HG03521 (cell line): ENCODE measurements around the gene C19orf73.
A peak's percentile ranks its signal among the peaks of the same experiment; 100 is the strongest.
"Not testable (repeated sequence)": the region's sequence is repeated elsewhere in the genome, so short reads cannot be mapped to it uniquely, and the experiment has no call there.

ENCODE experiments used
- ATAC-seq: cut with Tn5 transposase; IDR thresholded peaks from one replicate; pipeline ENCODE4 v1.9.1; 2021; ENCODE audit warnings: mild to moderate bottlenecking, moderate library complexity; ENCODE audit not compliant: unreplicated experiment

Gene C19orf73

DNA sequence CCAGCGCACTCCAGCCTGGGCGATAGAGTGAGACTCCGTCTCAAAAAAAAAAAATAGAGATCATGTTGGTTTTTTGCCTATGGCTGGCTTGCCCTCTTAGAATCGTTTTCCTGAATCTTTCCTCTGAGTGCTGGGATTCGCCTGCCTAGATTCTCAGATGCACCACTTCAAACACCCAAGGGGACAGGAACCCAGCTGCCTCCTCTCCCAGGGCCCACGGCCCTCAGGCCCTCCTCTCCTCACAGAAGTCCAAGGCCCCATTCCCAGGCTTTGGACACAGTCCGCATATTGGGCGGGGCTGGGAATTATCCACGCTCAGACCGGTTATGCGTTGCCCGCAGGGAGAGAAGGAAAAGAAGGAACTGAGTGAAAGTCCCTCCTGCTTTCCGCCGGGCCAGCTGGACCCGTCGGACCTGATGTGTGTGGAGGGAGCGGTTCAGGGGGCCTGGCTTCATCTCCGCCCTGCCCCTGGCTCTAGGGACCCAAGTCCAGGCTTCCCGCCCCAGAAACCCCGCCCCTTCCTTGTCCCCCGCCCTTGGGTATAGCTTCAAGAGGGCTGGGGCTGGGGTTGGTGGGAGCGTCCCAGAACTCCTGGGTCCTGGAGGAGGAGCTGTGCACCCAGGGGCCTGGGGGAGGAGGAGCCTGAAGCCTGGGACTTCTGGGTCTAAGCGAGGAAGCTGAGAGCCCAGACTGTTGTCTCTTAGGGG is 6.2 kb upstream of the C19orf73 start:
- no peak for ATAC-seq

DNA sequence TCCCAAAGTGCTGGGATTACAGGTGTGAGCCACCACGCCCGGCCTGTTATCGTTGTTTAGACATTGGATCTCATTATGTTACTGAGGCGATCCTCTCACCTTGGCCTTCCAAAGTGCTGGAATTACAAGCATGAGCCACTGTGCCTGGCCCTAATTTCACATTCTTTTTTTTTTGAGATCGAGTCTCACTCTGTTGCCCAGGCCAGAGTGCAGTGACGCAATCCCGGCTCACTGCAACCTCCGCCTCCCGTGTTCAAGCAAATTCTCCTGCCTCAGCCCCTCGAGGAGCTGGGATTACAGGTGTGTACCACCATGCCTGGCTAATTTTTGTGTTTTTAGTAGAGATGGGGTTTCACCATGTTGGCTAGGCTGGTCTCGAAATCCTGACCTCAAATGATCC is 4.3 kb upstream of the C19orf73 start:
- not testable (repeated sequence) for ATAC-seq

DNA sequence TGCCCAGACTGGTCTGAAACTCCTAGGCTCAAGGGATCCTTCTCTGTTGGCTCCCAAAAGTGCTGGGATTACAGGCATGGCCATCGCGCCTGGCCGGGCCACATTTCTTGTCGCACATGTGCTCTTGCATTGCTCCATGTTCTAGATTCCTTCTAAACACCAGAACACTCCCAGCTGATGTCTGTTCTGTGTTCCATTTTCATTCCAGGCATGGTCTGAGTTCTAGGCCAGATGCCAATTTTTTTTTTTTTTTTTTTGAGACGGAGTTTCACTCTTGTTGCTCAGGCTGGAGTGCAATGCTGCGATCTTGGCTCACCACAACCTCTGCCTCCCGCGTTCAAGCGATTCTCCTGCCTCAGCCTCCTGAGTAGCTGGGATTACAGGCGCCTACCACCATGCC is 2.9 kb upstream of the C19orf73 start:
- not testable (repeated sequence) for ATAC-seq

DNA sequence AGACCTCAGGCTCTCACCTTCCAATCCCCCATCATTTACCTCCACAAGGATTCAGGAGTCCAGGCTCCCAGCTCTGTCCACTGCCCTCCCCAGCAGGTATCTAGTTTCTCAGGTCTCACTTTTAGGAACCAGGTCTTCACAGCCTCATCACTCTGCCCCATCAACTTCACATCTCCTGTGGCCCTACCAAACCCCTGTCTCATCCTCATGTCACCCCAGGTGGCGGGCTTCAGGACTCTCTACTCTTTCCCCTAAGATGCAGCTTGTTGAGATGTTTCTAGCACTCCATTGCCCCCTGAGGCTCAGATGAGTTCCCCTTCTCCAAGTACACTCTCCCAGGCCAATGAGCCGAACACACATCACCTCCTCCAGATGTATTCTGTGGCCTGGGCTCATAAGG is 1.9 kb upstream of the C19orf73 start:
- ATAC-seq, result no peak

DNA sequence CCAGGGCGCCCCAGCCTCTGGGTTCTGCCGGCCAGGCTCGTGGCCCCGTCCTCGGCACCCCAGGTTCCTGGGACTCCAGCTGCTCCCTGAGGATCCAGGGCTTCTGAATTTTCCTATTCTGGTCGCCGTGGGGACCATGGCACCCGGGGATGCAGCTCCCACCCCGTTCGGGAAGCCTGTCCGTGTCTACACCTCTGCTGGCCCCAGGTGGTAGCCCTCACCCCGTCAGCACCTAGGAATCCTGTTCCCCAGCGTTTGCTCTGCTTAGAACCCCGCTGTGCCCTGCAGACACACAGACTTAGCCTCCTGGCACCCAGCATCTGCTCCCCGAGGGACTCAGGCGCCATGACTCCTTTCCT is 1.4 kb upstream of the C19orf73 start:
- no peak for ATAC-seq

DNA sequence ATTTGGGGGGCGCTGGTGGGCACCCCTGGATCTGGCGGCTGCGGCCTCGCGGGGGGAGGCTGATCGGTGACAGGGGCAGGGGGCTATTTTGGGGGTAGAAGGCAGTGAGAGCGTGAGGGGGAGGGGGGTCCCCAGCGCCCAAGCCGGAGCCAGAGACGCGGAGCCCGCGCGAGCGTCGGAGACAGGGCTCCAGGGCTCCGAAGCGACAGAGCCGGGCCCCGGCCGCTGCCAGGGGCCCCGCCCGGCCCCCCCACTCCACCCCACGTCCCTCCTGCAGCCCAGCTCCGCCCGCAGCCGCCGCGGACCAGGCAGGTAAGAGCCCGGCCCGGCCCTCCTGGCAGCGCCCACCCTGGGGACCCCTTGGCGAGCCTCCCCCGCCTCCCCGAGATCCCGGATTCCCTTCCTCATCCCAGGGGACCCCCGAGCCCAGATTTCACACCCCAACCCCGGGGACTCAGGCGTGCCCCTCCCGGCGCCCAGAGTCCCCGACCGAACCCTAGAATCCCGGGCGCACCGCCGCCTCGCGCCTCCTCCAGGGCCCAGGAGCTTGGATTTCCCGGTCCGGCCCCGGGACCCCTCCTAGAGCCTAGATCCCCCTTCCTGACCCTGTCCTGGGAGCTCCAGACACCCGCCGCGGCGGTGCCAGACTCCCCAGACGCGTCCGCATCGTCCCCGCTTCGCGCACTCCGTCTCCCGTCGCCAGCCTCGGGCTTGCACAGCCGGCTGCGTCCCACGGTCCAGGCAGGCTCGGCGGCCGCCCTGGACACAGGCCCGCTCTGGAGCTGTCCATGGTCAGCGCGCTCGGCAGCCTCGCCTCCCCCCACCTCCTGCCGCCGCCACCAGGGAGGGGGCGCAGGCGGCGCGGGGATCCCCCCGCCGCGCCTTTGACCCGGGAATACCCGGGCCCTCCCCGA is 725 bp upstream of the C19orf73 start, which contains the start of gene PPFIA3:
Gene PPFIA3, plus strand, starts transcription at position 134 of the 914 bp plus-strand sequence. CDS start 8,330 bp downstream, outside the sequence.
- no peak for ATAC-seq

DNA sequence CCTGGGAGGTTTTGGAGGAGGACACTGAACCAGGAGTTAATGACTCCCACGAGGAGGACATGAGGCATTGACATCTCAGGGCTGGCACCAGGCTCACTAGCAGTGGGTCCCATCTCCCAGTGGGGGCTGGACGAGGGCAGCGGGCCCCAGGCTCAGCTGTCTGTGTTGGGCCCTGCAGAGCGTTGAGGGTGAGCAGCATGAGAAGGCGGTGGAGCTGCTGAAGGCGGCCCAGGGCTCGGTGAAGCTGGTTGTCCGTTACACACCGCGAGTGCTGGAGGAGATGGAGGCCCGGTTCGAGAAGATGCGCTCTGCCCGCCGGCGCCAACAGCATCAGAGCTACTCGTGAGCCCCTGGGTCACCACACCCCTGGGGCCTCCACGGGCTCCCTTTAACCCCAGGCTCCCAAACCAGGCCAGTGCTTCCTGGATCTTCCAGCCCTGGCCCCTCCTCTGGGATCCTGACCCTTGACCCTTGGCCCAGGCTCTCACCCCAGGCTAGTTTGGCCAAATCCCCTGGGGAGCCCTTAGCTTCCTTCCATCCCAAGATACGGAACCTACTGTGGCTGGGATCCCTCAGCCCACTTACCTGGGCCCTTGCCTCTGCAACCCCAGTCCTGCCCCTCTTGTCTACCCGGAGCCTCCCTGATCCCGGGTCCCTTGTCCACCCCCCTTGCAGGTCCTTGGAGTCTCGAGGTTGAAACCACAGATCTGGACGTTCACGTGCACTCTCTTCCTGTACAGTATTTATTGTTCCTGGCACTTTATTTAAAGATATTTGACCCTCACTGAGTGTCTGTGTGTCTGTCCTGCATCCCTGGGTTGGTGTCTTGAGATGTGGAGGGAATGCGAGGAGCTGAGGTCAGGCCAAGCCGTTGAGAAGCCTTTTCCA is 1.0 kb downstream of the C19orf73 start:
- no peak for ATAC-seq

DNA sequence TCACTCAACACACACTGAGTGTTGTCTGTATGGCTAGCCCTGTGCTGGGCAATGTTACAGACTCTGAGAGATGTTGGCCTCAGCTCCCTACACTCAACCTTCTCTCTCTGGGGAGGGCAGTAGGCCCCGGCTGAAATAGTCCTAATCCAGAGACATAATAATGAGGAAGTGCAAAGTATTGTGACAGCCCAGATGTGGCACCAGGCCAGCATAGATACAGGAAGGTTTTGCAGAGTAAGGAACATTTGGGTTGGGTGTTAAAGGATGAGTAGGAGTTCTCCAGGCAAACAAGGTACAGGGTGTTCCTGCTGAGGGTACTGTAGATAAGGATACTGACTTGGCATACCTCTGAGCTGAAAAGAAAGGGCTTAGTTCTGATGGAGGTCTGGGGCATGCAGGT is 2.4 kb downstream of the C19orf73 start:
- ATAC-seq, result no peak

DNA sequence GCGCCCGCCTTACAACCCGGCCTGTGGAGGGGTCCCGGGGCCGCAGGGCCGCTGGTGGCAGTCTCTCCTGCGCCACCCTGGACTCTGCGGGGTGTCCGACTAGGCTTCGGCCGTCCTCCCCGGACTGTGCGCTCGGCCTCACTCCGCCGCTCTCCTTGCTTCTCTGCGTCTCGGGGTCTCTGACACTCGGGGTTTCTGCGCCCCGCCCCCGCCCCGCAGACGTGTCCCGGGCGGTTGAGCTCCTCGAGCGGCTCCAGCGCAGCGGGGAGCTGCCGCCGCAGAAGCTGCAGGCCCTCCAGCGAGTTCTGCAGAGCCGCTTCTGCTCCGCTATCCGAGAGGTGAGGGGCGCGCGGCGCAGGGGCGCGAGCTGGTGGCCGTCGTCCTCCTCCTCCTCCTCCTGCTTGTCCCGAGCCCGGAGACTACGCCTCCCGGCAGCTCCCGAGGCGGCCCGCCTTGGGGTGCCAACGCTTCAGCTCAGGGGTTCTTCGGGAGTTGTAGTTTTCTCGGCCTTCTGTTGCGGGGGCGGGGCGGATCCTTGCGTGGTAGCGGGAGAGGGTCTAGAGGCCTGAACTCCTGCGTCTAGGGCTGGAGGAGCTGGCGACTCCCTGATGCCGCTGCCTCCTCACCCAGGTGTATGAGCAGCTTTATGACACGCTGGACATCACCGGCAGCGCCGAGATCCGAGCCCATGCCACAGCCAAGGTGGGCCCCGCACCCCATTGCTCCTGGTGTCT is 4.1 kb downstream of the C19orf73 start:
- no peak for ATAC-seq

DNA sequence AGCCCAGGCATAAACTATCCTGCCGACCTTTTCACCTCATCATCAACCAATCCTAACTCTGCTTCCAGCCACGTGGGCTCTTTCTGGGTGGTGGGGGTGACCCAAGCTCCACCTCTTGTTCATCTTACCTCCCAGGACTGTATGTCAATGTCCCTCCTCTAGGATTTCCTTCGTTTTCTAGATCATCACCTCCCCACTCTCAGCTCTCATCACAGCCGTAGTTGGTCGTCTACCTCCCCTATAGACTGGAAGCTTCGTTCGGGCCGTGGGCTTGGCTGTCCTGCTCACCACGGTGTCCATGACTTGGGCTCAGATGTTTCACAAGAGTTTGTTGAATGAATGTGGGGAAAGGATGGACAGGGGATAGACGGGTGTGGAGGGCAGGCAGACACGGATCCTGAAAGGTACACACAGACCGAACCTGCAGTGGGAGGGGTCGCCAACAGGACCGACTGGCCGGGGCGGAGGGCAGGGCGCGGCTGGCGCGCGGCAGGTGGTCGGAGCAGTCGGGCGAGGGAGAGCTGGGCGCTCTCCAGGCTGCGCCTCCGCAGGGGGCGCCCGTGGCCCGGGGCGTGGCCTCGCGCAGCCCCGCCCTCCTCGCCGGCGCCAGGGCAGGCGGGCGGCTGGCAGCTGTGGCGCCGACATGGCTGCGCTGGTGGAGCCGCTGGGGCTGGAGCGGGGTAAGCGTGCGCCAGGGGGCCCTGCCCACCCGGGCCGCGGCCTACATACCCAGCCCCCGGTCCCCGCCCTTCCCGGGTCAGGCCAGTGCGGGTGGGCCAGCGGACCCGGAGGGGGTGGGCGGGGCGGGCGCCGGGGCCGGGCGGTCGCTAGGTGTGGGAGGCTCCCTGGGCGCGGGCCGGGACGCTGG is 4.9 kb downstream of the C19orf73 start, which contains the start of gene LIN7B:
Gene LIN7B, plus strand, starts transcription at position 609 of the 868 bp plus-strand sequence. Its CDS starts 35 bp downstream, at position 644.
- ATAC-seq, result peak; percentile 30

DNA sequence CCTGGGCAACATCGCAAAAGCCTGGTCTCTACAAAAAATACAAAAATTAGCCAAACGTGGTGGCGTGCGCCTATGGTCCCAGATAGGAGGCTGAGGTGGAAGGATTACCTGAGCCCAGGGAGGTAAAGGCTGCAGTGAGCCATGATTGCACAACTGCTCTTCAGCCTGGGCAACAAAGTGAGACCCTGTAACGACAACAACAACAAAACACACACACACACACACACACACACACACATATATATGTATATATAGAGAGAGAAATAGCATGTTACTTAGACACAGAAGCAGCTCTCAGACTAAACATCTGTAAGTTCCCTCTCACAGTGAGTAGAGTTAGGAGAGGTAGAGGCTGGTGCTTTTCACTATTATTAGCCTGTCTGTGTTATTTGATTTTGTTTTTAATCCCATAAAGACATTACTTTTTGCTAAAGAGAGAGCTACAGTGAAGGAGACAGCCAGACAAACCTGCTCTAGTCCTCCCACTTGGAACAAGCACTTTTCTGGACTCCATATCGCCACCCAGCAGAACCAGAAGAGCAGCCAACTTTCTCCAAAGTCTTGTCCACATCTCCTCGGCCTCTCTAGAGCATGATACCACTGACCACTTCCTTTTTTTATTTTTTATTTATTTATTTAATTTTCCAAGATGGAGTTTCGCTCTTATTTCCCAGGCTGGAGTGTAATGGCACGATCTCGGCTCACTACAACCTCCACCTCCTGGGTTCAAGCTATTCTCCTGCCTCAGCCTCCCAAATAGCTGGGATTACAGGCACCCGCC is 7.5 kb downstream of the C19orf73 start:
- ATAC-seq, result no peak

DNA sequence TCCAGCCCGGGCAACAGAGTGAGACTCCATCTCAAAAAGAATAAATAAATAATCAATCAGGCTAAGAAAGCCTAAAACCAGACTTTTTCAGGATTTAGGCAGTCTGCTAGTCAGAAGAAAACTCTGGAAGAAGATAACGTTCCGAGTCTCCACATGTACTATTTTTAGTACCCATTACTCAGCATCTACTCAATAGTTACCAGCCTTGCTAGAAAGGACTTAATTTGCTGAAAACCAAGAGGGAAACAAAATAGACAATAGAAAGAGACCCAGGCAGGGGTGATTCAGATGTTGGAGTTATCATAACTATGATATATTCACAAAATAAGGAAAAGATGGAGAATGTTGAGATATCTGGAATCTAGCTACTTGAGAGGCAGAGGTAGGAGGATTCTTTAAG is 8.4 kb downstream of the C19orf73 start:
- no peak for ATAC-seq

DNA sequence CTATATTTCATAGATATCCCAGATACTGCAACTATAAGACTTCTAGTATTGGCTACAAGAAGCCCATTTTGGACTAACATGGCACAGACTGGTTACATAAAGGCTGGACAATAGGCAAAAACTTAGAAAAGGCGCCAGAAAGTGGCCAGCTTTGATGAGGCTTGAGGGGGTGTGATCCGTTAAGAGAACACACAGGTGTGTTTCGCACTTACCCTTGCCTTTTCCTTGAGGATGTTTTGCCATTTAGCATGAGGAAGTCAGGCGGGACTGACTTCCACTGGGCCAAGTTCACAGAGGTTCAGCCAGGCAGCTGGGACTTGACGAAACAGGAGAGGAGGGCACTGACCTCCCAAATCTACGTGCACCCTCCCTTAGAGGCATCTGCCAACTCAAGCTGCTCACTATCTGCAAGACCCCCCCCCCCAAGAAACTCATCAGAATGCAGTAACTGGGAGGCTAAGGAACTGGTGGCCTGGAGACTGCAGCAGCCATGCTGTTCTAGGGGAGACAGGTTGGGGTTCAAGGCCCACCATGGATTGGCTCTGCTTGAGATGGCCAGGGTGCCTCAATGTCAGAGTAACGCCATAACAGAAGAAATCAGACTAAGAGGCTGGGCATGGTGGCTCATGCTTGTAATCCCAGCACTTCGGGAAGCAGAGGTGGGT is 9.2 kb downstream of the C19orf73 start:
- no peak for ATAC-seq

DNA sequence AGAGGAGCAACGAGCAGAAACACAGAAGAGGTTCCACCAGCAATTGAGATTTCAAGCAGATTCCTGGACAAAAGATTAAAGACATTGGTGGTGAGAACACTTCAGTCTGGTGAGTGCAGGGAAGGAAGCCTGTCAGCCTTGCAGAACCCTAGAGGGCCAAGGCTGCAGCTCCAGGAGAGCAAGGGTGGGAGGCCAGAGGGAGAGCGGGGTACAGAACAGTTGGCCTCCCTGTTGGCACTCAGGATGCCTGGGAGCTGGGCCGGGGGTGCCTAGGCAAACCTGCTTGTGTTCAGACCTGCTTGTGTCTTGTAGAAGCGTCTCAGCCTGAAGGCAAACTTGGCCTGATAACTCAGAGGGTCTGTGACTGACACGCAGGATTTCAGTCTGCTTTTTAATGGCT is 9.9 kb downstream of the C19orf73 start:
- no peak for ATAC-seq

DNA sequence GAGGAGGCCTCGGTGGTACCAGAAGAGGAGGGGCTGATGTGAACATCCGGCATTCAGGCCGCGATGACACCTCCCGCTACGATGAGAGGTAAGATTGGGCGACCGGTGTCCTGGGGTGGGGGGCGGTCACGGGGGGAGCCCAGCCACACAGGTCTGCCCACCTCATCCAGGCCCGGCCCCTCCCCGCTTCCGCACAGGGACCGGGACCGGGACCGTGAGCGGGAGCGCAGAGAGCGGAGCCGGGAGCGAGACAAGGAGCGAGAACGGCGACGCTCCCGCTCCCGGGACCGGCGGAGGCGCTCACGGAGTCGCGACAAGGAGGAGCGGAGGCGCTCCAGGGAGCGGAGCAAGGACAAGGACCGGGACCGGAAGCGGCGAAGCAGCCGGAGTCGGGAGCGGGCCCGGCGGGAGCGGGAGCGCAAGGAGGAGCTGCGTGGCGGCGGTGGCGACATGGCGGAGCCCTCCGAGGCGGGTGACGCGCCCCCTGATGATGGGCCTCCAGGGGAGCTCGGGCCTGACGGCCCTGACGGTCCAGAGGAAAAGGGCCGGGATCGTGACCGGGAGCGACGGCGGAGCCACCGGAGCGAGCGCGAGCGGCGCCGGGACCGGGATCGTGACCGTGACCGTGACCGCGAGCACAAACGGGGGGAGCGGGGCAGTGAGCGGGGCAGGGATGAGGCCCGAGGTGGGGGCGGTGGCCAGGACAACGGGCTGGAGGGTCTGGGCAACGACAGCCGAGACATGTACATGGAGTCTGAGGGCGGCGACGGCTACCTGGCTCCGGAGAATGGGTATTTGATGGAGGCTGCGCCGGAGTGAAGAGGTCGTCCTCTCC is 11.1 kb downstream of the C19orf73 start:
- ATAC-seq, result no peak

DNA sequence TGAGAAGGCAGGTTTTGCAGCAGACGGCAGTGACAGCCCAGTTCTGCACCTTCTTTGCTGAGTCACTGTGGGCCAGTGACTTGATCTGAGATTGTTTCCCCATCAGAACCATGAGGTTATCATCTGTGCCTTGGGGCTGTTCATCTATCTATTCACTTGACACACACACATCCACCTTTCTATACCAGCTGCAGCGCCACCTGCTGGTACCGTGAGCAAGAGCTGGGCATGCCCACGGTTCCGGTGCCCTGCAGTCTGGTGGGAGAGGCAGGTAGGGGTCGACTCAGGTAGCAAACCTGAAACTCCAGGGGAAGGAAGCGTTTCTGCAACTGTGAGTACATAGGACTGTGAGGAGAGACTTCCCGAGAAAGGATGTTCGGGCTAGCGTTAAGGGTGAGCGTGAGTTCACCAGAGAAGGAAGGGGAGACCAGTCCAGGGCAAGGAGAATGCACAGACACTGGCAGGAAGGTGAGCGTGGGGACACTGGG is 12.3 kb downstream of the C19orf73 start:
- no peak for ATAC-seq
